NCI-H345 (cell line): Measurements from ENCODE around the gene LMO7.
A peak's percentile ranks its signal among the peaks of the same experiment; 100 is the strongest.

Experiments
- DNase-seq: peaks from one replicate; lab custom pipeline; 2025; lab: John Stamatoyannopoulos, UW

The LMO7 gene

GRCh38 chr13:75801388-75801945 is 165.3 kb downstream of the LMO7 start:
- DNase-seq, result no peak

GRCh38 chr13:75802161-75802560 is 166.0 kb downstream of the LMO7 start:
- DNase-seq, result no peak

DNA sequence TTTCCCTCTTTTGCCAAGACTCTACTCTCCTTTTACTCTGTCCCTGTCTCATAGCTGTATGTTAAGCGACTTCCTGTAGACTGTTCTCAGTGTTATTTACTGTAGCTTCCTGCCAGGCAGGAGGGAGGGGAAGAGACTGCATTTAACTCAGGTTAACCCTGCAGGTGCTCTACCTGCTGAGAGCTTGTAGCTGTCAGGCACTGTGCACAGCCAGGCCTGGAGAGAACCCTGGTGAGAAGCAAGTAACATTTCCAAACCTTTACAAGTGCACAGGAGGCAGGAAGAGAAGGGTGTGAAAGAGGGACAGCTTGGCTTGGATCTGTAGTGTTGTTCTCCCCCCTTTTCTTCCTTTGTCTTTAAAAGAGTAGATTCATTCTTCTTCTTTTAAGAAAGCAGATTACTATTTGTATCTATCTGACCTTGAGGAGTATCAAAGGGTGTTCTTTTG is 167.1 kb downstream of the LMO7 start:
- peak; percentile 85 for DNase-seq

GRCh38 chr13:75804054-75804453 is 167.9 kb downstream of the LMO7 start:
- no peak for DNase-seq

DNA sequence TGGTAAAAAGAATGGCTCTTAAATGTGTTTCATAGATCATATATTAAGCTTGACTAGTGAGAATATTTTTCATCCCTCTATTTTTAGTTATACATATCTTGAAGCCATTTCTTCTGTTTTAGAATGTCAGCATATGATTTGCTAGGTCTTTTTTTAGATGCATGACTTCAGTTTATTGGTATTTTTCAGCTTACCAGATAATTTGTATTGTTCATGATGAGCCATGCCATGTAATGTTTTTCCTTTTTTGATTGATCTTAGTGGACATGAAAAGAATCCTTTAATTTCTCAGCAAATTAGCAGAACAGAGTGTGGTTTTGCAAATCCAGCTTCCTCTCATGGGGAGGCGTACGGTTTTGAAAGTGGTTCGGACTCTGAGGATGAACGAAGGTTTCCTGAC is 168.5 kb downstream of the LMO7 start:
- no peak for DNase-seq

- no peak for DNase-seq
Observed at GRCh38 chr13:75806117-75806516, 170.0 kb downstream of the LMO7 start.

GRCh38 chr13:75811361-75811760 is 175.2 kb downstream of the LMO7 start:
- DNase-seq, result no peak

GRCh38 chr13:75811841-75812240 is 175.7 kb downstream of the LMO7 start:
- DNase-seq, result no peak

GRCh38 chr13:75812751-75813181 is 176.6 kb downstream of the LMO7 start:
- DNase-seq, result no peak

GRCh38 chr13:75813323-75813722 is 177.2 kb downstream of the LMO7 start:
- no peak for DNase-seq

- no peak for DNase-seq
Observed at GRCh38 chr13:75818179-75818967, 182.2 kb downstream of the LMO7 start.

GRCh38 chr13:75818968-75819225 is 182.8 kb downstream of the LMO7 start:
- DNase-seq, result no peak

GRCh38 chr13:75825161-75825560 is 189.0 kb downstream of the LMO7 start:
- peak; percentile 29 for DNase-seq

DNA sequence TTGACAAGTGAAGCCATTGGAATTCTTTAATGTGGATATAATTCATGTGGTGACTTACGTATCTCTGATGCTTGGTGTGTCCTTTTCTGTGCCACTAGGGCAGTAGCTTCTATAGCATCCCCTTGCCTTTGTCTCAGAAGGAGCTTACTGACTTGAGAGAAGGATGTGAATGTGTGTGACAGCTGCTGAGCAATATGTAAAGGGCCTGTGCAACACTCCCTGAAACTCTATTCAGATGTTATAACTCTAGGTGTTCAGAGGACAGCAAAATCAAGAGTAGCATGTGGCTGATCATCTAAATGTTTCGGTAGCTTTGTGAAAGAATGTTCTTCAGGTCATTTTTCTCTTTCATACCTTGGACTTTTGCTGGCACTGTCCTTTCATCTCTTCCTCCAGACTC is 189.5 kb downstream of the LMO7 start:
- no peak for DNase-seq

DNA sequence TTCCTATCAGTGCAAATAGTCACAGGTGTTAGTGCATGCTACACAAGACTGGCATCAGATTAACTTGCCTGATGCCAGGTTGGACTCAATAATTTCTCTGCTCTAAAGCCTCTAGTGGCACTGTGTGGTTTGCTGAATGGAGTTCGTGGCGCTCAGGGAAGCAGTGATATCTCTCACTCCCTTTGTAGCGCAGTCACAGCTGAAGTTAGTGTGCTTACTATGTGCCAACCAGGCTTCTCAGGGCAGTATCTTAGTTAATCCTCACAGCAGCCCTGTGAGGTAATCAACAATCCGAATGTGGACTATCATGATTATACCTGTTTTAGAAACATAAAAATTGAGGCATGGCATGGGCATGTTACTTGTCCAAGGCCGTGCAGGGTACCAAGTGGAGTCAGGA is 190.3 kb downstream of the LMO7 start:
- no peak for DNase-seq

- DNase-seq, result no peak
Observed at GRCh38 chr13:75829830-75830229, 193.7 kb downstream of the LMO7 start.

- DNase-seq, result no peak
Observed at GRCh38 chr13:75830842-75831241, 194.7 kb downstream of the LMO7 start.

DNA sequence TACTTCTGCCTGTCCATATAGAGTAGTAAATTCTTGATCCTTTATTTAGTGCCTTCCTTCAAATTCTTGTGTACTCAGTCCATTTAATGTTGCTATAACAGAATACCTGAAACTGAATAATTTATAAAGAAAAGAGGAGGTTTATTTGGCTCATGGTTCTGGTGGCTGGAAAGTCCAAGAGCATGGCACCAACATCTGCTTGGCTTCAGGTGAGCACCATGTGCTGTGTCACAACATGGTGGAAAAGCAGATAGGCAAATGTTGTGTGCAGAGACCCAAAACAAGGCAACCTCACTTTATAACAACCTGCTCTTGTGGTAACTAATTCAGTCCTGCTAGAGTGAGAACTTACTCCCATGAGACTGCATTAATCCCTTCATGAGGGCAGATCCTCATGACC is 195.3 kb downstream of the LMO7 start:
- DNase-seq, result no peak

DNA sequence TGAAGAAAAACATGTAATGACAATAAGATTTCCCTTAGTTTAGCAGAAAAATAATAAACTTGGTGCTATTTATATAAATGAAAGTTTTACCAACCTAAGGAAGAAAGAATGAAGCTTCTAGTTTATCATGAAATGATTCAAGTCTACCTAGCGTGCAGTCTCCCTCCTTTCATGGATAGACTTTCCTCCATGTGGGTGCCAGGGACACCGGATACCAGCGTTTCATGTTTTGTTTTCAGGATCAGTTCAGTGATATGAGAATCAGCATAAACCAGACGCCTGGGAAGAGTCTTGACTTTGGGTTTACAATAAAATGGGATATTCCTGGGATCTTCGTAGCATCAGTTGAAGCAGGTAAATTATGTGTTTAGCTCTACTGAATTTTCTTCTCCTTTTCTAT is 196.7 kb downstream of the LMO7 start:
- no peak for DNase-seq

DNA sequence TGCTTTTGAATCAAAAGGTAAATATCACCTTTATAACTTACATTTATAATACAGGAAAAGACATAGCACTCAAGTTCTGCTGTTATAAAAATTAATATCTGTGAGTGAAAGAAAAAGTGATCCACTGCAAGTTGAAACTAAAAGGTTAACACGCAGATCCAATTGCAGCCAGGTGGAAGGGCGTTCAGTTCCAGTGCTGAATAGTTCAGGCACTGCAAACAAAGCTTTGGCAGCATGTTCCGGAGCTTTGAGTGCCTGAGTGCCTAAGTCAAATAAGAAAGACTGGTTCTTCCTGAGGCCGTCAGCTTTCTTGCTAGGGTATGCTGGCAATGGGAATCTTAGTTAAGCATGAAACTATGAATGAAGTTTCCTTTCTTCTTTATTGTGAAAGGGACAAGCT is 200.3 kb downstream of the LMO7 start:
- DNase-seq, result peak; percentile 81

DNA sequence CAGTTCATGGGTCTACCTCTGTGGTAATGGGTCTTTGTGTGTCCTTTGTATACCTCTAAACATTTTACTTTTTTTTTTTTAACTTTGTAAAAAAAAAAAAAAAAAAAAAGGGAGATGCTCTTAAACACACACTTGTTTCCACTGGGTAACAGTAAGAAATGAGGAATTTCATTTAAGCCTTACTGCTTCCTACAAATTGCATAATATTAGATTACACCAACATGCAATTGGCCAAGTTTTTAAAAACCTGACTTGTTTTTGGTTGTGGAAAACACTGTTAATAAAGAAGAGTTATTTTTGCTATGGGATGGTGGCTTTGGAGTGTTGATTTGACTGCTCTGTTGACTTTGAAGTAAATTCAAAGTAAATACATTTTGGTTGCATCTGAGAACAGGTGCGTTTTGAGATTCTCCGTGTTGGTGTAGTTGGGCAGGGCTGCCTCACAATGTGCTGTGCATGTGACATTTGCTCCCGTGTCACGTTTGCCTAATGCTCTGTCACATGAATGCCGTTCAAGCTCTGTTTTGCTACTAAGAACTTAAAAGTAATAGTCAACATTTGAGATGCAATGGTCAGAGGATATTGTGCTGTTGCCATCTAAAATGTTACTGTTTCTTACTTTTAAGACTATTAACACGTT is 202.4 kb downstream of the LMO7 start:
- DNase-seq, result peak; percentile 67

DNA sequence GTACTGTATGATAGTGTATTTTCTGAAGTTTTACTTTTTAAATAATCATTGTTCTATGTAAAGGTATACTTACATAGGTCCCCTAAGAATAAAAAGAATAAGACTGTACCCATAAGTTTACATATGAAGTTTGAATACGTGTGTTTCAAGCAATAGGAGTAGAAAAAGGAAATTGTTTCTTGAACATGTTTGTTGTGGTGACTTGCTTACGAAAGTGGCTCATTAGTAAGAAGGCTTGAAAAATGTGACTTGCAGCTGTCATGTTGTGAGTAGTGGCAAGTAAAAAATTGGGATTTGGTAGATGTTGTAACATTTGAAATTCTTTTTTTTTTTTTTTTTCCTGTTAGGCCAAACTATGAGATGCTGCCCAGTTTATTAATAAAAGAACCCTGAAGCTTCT is 203.3 kb downstream of the LMO7 start:
- DNase-seq, result no peak

DNA sequence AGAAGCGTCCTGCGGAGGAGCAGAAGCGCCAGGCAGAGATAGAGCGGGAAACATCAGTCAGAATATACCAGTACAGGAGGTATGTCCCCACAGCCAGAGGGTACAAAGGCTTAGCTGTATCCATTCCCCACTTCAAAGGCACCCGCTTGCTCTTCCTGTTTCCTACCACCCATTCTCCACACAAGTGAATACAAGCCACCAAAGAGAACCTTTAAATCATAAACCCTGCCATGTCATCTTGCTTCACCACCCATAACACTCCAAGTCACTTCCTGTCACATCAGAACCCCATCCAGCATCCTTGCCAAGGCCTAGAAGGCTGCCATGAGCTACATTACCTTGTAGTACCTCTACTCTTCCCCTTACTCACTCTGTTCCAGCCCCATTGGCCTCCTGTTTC is 205.8 kb downstream of the LMO7 start:
- no peak for DNase-seq

GRCh38 chr13:75843074-75843473 is 206.9 kb downstream of the LMO7 start:
- no peak for DNase-seq
